ENCODE data around the gene MYBPHL.
"Not testable (repeated sequence)": the region's sequence is repeated elsewhere in the genome, so short reads cannot be mapped to it uniquely, and the experiment has no call there.

The MYBPHL gene

GRCh38 chr1:109306832-109307273, at the start of gene MYBPHL:
TSS of gene MYBPHL (minus strand) at chr1:109307011. CDS start at chr1:109306991, 20 bp downstream.
- DNase-seq: no peak

DNA sequence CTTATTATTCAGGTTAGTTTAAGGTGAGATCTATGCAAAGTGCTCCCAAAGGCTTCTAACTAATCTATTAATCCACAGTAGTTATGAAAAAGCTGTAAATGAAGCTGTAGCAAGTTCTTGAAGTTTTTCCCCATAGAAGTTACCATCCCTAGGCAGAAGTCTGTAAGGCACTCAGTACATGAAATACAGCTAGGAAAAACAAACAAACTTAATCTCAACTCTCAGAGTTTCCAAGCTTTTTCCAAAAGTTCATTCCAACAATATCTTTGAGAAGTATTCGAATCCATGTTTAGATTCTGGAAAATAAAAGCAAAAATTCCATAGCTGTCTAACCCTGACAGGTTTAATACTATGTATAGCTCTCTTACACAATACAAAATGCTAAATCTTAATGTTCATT, 49.7 kb upstream of the MYBPHL start:
- no peak for DNase-seq

- no peak for DNase-seq
Observed at GRCh38 chr1:109354929-109355328, 48.1 kb upstream of the MYBPHL start.

DNA sequence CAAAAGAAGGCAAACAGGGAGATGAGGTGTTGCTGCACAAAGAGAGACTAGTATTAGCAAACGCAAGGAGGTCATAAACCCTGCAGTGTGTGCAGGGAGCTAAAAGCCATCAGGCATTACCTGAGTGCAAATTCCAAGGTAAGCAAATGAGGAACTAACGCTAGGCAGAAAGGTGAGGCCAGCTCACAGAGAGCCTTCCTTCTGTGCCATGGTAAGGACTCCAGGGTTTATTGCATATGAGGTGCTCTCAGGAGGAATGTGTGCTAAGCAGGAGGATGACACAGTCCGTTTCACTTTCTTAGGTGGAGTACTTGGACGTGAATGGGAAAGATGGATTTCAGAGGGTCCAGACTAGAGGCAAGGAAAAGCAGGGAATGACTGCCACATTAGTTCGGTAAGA, 44.6 kb upstream of the MYBPHL start:
- no peak for DNase-seq

GRCh38 chr1:109350655-109351054, 43.8 kb upstream of the MYBPHL start:
- no peak for DNase-seq

- no peak for DNase-seq
Observed at GRCh38 chr1:109350182-109350581, 43.4 kb upstream of the MYBPHL start.

- no peak for DNase-seq
Observed at GRCh38 chr1:109347511-109347910, 40.7 kb upstream of the MYBPHL start.

GRCh38 chr1:109341944-109342930, 35.4 kb upstream of the MYBPHL start:
- no peak for DNase-seq

DNA sequence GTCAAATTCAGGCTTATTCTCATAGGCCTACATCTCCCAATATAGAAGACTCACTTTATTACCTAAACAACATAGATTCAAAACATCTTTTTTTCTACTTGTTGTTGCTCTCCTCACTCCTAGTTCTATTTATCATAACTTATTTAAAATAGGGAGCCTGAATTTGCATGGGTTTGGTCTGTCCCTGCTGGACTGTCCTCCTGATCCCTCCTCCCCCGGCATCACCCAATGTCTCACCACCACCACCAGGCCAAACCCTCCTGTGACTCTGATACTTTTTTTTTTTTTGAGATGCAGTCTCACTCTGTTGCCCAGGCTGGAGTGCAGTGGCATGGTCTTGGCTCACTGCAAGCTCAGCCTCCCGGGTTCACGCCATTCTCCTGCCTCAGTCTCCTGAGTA, 31.8 kb upstream of the MYBPHL start:
- no peak for DNase-seq

- no peak for DNase-seq
Observed at GRCh38 chr1:109338091-109338490, 31.3 kb upstream of the MYBPHL start.

DNA sequence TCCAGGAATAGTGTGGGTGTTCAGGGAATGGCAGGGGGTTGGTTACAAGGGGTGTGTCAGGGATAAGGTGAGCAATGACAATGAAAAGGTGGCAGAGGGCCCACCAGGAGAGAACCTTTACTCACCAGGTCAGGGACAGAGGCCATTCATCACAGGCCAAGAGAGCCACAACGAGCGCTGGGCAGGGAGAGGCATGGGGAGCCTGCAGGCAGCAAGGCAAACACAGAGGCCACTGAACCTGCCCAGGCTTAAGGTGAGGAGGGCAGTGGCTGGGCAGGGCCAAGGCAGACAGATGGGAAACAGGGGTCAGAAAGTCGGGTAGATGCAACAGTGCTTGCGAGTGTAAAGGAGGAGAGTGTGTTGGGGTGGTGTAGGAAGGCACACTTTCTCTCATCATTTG, 28.3 kb upstream of the MYBPHL start:
- DNase-seq: no peak

DNA sequence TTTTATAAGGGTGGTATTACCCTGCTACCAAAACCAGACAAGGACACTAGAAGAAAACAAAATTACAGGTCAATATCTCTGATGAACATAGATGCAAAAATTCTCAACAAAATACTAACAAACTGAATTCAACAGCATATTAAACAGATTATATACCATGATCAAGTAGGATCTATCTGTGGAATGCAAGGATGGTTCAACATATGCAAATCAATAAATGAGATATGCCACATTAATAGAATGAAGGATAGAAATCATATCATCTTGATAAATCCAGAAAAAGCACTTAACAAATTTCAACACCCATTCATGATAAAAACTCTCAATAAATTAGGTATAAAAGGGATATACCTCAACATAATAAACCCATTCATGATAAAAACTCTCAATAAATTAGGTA, 24.3 kb upstream of the MYBPHL start:
- no peak for DNase-seq

GRCh38 chr1:109327285-109327684, 20.5 kb upstream of the MYBPHL start:
- no peak for DNase-seq

DNA sequence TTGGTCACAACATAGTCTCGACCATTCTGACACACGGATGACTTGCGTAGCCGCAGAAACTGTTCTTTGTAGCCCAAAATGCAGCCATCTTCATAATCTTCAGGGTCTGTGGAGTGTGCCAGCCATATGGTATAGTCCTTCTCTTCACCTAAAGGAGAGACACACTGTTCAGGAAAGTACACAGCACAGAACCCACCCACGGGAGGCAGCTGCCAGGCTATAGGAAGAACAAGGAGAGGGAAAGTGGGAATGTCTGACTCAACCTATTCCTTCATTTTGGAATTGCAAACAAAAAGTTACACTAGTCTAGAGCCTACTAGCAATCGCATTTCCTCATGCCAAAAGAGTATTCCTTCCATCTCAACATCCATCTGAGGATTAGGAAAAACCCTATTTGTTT, 16.2 kb upstream of the MYBPHL start:
- DNase-seq: no peak

- DNase-seq: no peak
Observed at GRCh38 chr1:109319114-109319513, 12.3 kb upstream of the MYBPHL start.

- DNase-seq: no peak
Observed at GRCh38 chr1:109316506-109316905, 9.7 kb upstream of the MYBPHL start.

DNA sequence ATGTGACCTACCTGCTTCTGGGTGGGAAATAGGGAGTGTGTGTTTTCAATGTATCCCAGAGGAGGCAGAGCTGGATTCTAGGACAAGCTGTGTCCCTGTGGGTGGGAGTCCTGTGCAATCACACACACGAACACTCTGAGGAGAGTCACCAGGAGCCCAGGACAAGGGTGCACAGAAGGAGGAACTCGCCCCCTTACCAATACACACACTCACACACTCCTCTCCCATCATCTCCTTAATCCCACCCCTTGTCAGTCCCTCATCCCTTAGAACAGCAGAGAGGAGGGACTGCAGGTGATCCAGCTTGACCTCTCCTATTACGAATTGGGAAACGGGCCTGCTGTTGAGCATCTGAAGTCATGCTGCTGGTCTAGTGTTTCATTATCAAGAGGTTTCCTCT, 8.5 kb upstream of the MYBPHL start:
- no peak for DNase-seq

DNA sequence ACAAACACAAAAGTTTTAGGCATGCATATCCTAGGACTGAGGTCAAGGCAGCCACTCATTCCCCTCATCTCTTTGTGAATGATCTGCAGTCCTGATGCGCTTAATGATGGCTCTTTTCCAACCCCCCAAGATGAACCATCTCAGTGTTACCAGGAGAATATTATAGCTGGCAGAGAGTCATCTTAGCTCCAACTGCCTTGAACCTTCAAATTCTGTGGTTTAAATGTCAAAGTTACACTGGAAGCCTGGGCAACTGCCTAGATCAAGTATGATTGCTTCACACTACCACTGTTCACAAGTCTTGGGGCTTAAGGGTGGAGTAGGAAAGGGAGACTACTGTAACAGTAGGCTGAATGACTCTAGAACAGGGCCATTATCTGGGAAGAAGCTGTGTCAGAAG, 8.0 kb upstream of the MYBPHL start:
- DNase-seq: no peak

GRCh38 chr1:109312978-109313775, 6.4 kb upstream of the MYBPHL start:
- no peak for DNase-seq

- DNase-seq: no peak
Observed at GRCh38 chr1:109312246-109312645, 5.4 kb upstream of the MYBPHL start.

DNA sequence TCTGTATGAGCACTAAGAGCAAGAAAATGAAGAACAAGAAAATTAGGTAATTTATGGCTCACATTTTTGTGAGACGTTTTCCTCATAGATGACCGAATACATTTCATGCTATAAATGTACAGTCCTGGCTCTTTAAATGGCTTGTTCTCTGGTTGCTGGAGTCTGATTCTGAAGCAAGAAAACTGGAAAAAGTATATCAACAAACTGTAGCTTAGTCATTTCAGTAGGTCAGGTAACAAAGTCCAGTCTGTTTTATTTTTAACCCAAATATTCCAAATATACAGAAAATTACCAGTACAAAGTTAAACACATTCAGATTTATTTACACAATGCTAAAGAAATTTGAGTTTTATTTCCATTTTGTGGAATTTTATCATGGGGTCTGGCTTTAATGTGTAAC, 2.5 kb upstream of the MYBPHL start:
- DNase-seq: no peak

DNA sequence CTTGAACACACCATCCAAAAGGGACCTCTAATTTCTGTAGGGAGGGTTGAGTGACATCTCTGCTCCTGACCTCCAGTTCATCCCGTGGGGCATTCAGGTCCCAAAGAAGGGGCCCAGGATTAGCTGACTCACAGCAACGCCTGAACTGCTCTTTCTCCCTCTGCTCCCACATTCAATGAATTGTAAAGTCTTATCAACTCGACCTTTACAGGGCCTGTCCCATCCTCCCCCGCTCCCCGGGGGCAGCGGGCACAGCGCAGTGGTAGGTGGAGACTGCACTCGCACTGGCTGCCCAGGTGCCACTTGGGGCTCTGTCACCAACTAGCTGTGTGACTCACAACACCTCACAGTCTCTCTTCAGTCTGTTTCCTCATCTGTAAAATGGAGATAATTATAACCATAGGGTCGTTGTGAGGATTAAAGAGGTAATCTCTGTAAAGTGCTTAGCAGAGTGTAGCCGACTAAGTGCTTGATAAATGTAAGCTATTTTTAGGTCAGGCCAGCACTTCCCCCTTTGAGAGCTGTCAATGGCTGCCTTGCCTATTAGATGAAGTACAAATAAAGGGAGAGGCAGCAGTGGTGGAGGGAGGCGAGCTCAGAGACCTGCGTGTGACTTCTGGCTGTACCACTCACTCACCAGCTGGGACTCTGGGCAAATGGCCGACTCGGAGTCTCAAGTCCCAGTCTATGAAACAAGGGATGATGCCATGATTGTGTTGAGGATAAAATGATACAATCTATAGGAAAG, 637 bp upstream of the MYBPHL start:
- no peak for DNase-seq

DNA sequence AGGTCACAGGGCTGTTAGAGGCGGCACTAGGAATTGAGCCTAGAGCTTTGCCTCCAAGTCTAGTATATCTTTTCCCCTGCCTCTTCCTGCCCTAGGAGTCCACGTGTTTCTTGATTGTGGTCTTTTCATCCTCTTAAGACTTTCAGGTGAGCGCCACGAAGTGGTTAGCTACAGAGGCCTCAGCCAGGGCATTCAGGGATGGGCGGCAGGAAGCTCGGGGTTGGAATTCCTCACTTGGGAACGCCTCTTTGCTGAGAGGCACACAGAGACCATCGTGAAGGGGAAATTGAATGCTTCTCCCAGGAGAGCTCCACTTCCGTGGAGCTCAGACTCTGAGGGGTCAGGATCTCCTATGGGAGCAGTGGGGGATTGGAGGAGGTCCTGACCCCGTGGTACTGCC, 820 bp downstream of the MYBPHL start:
- DNase-seq: not testable (repeated sequence)

Data from activated CD8-positive, alpha-beta memory T cell treated with anti-CD3 and anti-CD28 coated beads, Interleukin-2, amount 50 U/mL, for 48 hours (primary cell).